ENCODE results near the gene RASA1. TPM values are rescaled to one million over a fixed set of nuclear protein-coding genes. Genes with fewer than 3 reads are reported as not detected.

Gene RASA1
- total RNA-seq, 1 experiment from 2014 or later: 29.6 TPM

DNA sequence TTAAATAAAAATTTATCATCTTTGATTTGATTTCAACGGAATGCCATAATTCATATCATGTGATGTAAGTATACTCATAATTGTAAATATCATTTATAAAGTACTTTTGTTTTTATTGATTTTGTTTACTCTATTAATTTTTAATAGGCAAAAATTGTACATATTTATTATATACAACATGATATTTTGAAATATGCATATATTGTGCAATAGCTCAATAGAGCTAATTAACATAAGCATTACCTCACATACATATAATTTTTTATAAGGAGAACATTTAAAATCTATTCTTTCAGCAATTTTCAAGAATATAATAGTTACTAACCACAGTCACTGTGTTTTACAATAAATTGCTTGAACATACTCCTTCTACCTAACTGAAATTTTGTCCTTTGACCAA lies 170.0 kb downstream of the RASA1 start:
- Histone ChIP-seq H2BK15ac (ENCODE audit: low read depth, low read length) (no peak overlapping the region), H3K9me3 (ENCODE audit: control insufficient read depth, low read depth, low read length) (no peaks in the 10 kb centered on the region), H4K8ac (replicated peaks; ENCODE audit: insufficient read length, low read depth, low read length) (no peak overlapping the region), H2BK20ac (ENCODE audit: low read depth, low read length, poor library complexity, severe bottlenecking) (no peak overlapping the region), H3K79me1 (ENCODE audit: insufficient read depth, low read depth, low read length, poor library complexity, severe bottlenecking) (no peaks in the 10 kb centered on the region), H4K20me1 (ENCODE audit: control insufficient read depth, insufficient read depth, insufficient read length) (no peaks in the 10 kb centered on the region), H3K56ac (ENCODE audit: insufficient read length, low read depth, low read length) (no peak overlapping the region), H2AK5ac (ENCODE audit: insufficient read length, low read length) (no peak overlapping the region), H3K4ac (ENCODE audit: low read depth, low read length) (no peak overlapping the region), H3K4me1 (ENCODE audit: insufficient read depth, low read length) (no peaks in the 10 kb centered on the region), H3K27ac (ENCODE audit: insufficient read length, low read depth, low read length) (no peak overlapping the region), H3K23me2 (ENCODE audit: insufficient read length, low read depth, low read length, poor library complexity, severe bottlenecking) (no peaks in the 10 kb centered on the region), H4K5ac (ENCODE audit: insufficient read length, low read depth, low read length) (no peak overlapping the region), H3K14ac (ENCODE audit: insufficient read depth, low read length) (no peak overlapping the region), H3K4me2 (ENCODE audit: insufficient read depth, insufficient read length, low read length) (no peak overlapping the region), H3K18ac (ENCODE audit: insufficient read length, low read depth, low read length) (no peak overlapping the region), H4K91ac (ENCODE audit: insufficient read length, low read depth, low read length) (no peak overlapping the region), H3K79me2 (ENCODE audit: insufficient read depth, low read length) (no peaks in the 10 kb centered on the region), H3K9ac (ENCODE audit: extremely low read depth, insufficient read length, low read length) (no peak overlapping the region), H2BK120ac (ENCODE audit: low read depth, low read length, poor library complexity, severe bottlenecking) (no peak overlapping the region), H3K23ac (ENCODE audit: insufficient read length, low read depth, low read length) (no peak overlapping the region), H2AFZ (ENCODE audit: low read length) (no peak overlapping the region), H2BK12ac (ENCODE audit: insufficient read length, low read depth, low read length) (no peak overlapping the region), H3K27me3 (ENCODE audit: insufficient read depth, low read length) (no peaks in the 10 kb centered on the region), H2BK5ac (ENCODE audit: insufficient read length, low read length) (no peak overlapping the region), H3T11ph (ENCODE audit: low read length) (no peak overlapping the region)
- WGBS (ENCODE audit: extremely low coverage, insufficient read length, low lambda C conversion rate): no CpG with 5 or more reads among the region's 1 CpG
- Mint-ChIP-seq H3K4me3 (no peak overlapping the region), H3K9me3 (peaks cover 4 to 6% of the 10 kb centered on the region in 2 experiments; a peak in 2 of 5 replicates), H3K27ac (no peak overlapping the region), H3K36me3 (ENCODE audit: insufficient read depth in 1 of 3, low read depth in 3 of 3) (no peaks in the 10 kb centered on the region; a peak in 1 of 7 replicates), H3K4me1 (no peaks in the 10 kb centered on the region), H3K27me3 (ENCODE audit: low read depth) (no peaks in the 10 kb centered on the region)
- TF ChIP-seq, protein P1, sequence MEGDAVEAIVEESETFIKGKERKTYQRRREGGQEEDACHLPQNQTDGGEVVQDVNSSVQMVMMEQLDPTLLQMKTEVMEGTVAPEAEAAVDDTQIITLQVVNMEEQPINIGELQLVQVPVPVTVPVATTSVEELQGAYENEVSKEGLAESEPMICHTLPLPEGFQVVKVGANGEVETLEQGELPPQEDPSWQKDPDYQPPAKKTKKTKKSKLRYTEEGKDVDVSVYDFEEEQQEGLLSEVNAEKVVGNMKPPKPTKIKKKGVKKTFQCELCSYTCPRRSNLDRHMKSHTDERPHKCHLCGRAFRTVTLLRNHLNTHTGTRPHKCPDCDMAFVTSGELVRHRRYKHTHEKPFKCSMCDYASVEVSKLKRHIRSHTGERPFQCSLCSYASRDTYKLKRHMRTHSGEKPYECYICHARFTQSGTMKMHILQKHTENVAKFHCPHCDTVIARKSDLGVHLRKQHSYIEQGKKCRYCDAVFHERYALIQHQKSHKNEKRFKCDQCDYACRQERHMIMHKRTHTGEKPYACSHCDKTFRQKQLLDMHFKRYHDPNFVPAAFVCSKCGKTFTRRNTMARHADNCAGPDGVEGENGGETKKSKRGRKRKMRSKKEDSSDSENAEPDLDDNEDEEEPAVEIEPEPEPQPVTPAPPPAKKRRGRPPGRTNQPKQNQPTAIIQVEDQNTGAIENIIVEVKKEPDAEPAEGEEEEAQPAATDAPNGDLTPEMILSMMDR (conservative IDR thresholded peaks at IDR 0.05): no peak
- no peak for DNase-seq

Data from H9 (cell line).